Measurements from ENCODE around the gene ETNPPL.

ETNPPL gene

DNA sequence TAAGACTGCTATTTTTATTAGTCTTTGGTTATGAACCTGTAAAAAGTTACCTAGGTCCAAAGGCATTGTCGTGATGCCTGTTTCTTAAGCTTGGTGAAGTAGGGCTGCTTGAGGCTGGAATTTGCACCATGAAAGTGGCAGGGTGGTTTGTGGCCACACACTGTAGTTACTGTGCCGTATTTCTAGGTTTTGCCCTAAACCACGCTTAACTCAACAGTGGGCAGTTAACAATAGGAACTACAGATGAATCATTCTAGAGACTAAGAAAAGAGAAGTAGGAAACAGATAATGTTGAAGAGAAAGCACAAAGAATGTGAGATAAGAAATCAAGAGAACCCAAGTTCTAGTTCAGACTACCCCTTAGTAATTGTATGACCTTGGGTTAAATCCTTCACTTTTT is 11.5 kb downstream of the ETNPPL start:
- TF ChIP-seq MAX (IDR thresholded peaks at IDR 0.05) = no peak
- no peak for TF ChIP-seq RAD21 (IDR thresholded peaks at IDR 0.05; ENCODE audit: low read depth)
- TF ChIP-seq FOXM1 (IDR thresholded peaks at IDR 0.05; ENCODE audit: borderline replicate concordance, low read depth) = no peak
- TF ChIP-seq TCF12 (IDR thresholded peaks at IDR 0.05; ENCODE audit: low read depth) = no peak
- no peak for TF ChIP-seq CEBPB (IDR thresholded peaks at IDR 0.05)
- TF ChIP-seq, protein P1, sequence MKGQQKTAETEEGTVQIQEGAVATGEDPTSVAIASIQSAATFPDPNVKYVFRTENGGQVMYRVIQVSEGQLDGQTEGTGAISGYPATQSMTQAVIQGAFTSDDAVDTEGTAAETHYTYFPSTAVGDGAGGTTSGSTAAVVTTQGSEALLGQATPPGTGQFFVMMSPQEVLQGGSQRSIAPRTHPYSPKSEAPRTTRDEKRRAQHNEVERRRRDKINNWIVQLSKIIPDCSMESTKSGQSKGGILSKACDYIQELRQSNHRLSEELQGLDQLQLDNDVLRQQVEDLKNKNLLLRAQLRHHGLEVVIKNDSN (IDR thresholded peaks at IDR 0.05) = no peak
- no peak for TF ChIP-seq TEAD4 (IDR thresholded peaks at IDR 0.05)
- TF ChIP-seq REST (IDR thresholded peaks at IDR 0.05; ENCODE audit: low read depth) = no peak
- TF ChIP-seq EGR1 (IDR thresholded peaks at IDR 0.05) = no peak
- no peak for TF ChIP-seq TAF1 (IDR thresholded peaks at IDR 0.05; ENCODE audit: low read depth)
- no peak for TF ChIP-seq CREB1 (IDR thresholded peaks at IDR 0.05; ENCODE audit: low read depth)
- no peak for TF ChIP-seq EP300 (IDR thresholded peaks at IDR 0.05; ENCODE audit: borderline replicate concordance)
- TF ChIP-seq ZBTB7A (IDR thresholded peaks at IDR 0.05; ENCODE audit: low read depth) = no peak
- no peak for TF ChIP-seq NFIC (IDR thresholded peaks at IDR 0.05)
- no peak for TF ChIP-seq YY1 (IDR thresholded peaks at IDR 0.05; ENCODE audit: low read depth)

- no peak for TF ChIP-seq FOXM1 (IDR thresholded peaks at IDR 0.05; ENCODE audit: borderline replicate concordance, low read depth)
- no peak for TF ChIP-seq RAD21 (IDR thresholded peaks at IDR 0.05; ENCODE audit: low read depth)
- TF ChIP-seq EGR1 (IDR thresholded peaks at IDR 0.05) = no peak
- no peak for TF ChIP-seq CEBPB (IDR thresholded peaks at IDR 0.05)
- no peak for TF ChIP-seq TAF1 (IDR thresholded peaks at IDR 0.05; ENCODE audit: low read depth)
- TF ChIP-seq NFIC (IDR thresholded peaks at IDR 0.05) = no peak
- TF ChIP-seq REST (IDR thresholded peaks at IDR 0.05; ENCODE audit: low read depth) = no peak
- TF ChIP-seq YY1 (IDR thresholded peaks at IDR 0.05; ENCODE audit: low read depth) = no peak
- no peak for TF ChIP-seq EP300 (IDR thresholded peaks at IDR 0.05; ENCODE audit: borderline replicate concordance)
Measured at GRCh38 chr4:108749119-108749518, 13.7 kb downstream of the ETNPPL start.

- TF ChIP-seq REST (IDR thresholded peaks at IDR 0.05; ENCODE audit: low read depth) (no peak), FOXM1 (IDR thresholded peaks at IDR 0.05; ENCODE audit: borderline replicate concordance, low read depth) (no peak), NFIC (IDR thresholded peaks at IDR 0.05) (no peak), CEBPB (IDR thresholded peaks at IDR 0.05) (no peak)
Measured at GRCh38 chr4:108746511-108746910, 16.3 kb downstream of the ETNPPL start.

- no peak for TF ChIP-seq EGR1 (IDR thresholded peaks at IDR 0.05)
- no peak for TF ChIP-seq EP300 (IDR thresholded peaks at IDR 0.05; ENCODE audit: borderline replicate concordance)
- no peak for TF ChIP-seq TAF1 (IDR thresholded peaks at IDR 0.05; ENCODE audit: low read depth)
- no peak for TF ChIP-seq NFIC (IDR thresholded peaks at IDR 0.05)
- no peak for TF ChIP-seq TEAD4 (IDR thresholded peaks at IDR 0.05)
- no peak for TF ChIP-seq CREB1 (IDR thresholded peaks at IDR 0.05; ENCODE audit: low read depth)
- no peak for TF ChIP-seq REST (IDR thresholded peaks at IDR 0.05; ENCODE audit: low read depth)
- no peak for TF ChIP-seq MAX (IDR thresholded peaks at IDR 0.05)
- TF ChIP-seq, protein P1 (IDR thresholded peaks at IDR 0.05) = no peak
- TF ChIP-seq YY1 (IDR thresholded peaks at IDR 0.05; ENCODE audit: low read depth) = no peak
- TF ChIP-seq ZBTB7A (IDR thresholded peaks at IDR 0.05; ENCODE audit: low read depth) = no peak
- TF ChIP-seq TCF12 (IDR thresholded peaks at IDR 0.05; ENCODE audit: low read depth) = no peak
- TF ChIP-seq RAD21 (IDR thresholded peaks at IDR 0.05; ENCODE audit: low read depth) = no peak
- no peak for TF ChIP-seq CEBPB (IDR thresholded peaks at IDR 0.05)
- TF ChIP-seq FOXM1 (IDR thresholded peaks at IDR 0.05; ENCODE audit: borderline replicate concordance, low read depth) = no peak
Measured at GRCh38 chr4:108744307-108744706, 18.5 kb downstream of the ETNPPL start.

Data from Ishikawa (cell line).